ENCODE data around the gene CLK1. TPM values are rescaled to one million over a fixed set of nuclear protein-coding genes. Genes with fewer than 3 reads are reported as not detected.

Gene CLK1
- total and polyA plus RNA-seq, 2 of the 13 experiments (the other 11 are each of a cell fraction or from before 2014, with no cell fraction given): 66.6 to 101 TPM

DNA sequence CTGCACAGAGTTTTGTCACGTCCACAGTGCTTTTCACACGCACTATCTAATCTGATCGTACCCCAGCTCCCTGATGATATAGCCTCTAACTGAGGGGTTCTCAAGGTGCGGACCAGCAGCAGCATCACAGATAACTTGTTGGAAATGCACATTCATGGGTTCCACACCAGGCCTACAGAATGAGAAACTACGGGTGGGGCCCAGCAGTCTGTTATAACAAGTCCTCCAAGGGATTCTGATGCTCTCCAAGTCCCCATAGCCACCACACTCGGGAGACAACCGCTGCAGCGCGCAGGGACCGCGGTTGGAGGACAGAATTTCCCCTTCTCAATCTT, 53.5 kb downstream of the CLK1 start (continued):
- TF ChIP-seq ZFP91 (CRISPR knock-in tag; IDR thresholded peaks at IDR 0.05; ENCODE audit: borderline replicate concordance) (no peak), MEIS2 (CRISPR knock-in tag; IDR thresholded peaks at IDR 0.05) (no peak), MIER2 (CRISPR knock-in tag; IDR thresholded peaks at IDR 0.05) (no peak), POLR2A (IDR thresholded peaks at IDR 0.05; ENCODE audit: insufficient read depth in 1 of 2, low read depth in 2 of 2, low read length in 2 of 2) (peak in 1 of 2 experiments; percentile 64; a peak in 2 of 4 replicates), EEA1 (CRISPR knock-in tag; IDR thresholded peaks at IDR 0.05; ENCODE audit: borderline replicate concordance) (0 out of 2 replicates have a peak, but pooled peaks have one; percentile 63), ZBTB42 (CRISPR knock-in tag; IDR thresholded peaks at IDR 0.05) (0 out of 2 replicates have a peak, but pooled peaks have one; percentile 6), SAFB2 (CRISPR knock-in tag; IDR thresholded peaks at IDR 0.05; ENCODE audit: borderline replicate concordance, low read depth) (0 out of 2 replicates have a peak, but pooled peaks have one; percentile 71), NFIC (IDR thresholded peaks at IDR 0.05; ENCODE audit: low read length) (0 out of 2 replicates have a peak, but pooled peaks have one; percentile 4), ZBTB2 (CRISPR knock-in tag; IDR thresholded peaks at IDR 0.05; ENCODE audit: low read depth) (no peak), ZFP62 (CRISPR knock-in tag; IDR thresholded peaks at IDR 0.05) (no peak), RFX5 (IDR thresholded peaks at IDR 0.05; ENCODE audit: low read depth, low read length) (no peak; the same call in 1 of the 2 replicates)
- TF ChIP-seq, protein P1, sequence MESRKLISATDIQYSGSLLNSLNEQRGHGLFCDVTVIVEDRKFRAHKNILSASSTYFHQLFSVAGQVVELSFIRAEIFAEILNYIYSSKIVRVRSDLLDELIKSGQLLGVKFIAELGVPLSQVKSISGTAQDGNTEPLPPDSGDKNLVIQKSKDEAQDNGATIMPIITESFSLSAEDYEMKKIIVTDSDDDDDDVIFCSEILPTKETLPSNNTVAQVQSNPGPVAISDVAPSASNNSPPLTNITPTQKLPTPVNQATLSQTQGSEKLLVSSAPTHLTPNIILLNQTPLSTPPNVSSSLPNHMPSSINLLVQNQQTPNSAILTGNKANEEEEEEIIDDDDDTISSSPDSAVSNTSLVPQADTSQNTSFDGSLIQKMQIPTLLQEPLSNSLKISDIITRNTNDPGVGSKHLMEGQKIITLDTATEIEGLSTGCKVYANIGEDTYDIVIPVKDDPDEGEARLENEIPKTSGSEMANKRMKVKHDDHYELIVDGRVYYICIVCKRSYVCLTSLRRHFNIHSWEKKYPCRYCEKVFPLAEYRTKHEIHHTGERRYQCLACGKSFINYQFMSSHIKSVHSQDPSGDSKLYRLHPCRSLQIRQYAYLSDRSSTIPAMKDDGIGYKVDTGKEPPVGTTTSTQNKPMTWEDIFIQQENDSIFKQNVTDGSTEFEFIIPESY (CRISPR knock-in tag; IDR thresholded peaks at IDR 0.05): 0 out of 2 replicates have a peak, but pooled peaks have one; percentile 26
